Uterus (tissue), 2 donors: ENCODE data around the gene TRA2B.

ENCODE experiments used
- CTCF ChIP-seq, 4 experiments: fragments of 200-600 bp in 2 of 4; fragments of 450-650 bp in 2 of 4; sonication (generic) in 2 of 4; IDR thresholded peaks; one replicate each; pipeline ENCODE4 v1.5.1; 2016 to 2019; ENCODE audit warnings: antibody characterized with exemption in 4 of 4, mild to moderate bottlenecking in 2 of 4, moderate library complexity in 1 of 4
- POLR2A ChIP-seq, 2 donors: fragments of 450-650 bp; IDR thresholded peaks; one replicate each; pipeline ENCODE4 v1.6.1; 2016; ENCODE audit warnings: antibody characterized with exemption in 2 of 2, mild to moderate bottlenecking in 1 of 2, moderate library complexity in 1 of 2

DNA sequence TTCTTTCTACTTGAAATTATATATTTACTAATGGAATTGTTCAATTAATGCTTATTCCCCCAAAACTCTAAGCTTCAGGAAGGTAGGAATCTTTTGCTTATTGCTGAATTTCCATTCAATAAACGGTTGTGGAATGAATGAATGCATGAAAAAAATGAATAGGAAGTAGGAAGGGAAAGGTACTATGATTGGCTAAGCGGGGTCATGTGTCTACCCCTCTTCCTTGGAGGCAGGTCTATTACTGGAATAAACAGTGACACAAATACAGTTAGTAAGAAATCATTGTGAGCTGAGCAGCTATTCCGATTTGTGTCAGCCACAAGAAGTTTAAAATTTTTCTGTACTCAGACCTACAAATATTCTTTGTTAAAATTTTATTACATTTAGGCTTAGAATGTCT lies 10.5 kb upstream of the TRA2B start:
- TF ChIP-seq POLR2A (IDR thresholded peaks at IDR 0.05) (no peak), CTCF (IDR thresholded peaks at IDR 0.05) (no peak)
